PC-3 (cell line): ENCODE data around the gene NAPSA. TPM values are rescaled to one million over a fixed set of nuclear protein-coding genes. Genes with fewer than 3 reads are reported as not detected.

Experiments
- ATAC-seq: fragments of 200-7000 bp; cut with Tn5 transposase; 2 replicates; pipeline ENCODE4 v1.9.1; 2020; ENCODE audit warnings: mild to moderate bottlenecking, moderate library complexity
- BruUV-seq: library from RNA; stranded (reverse); fragments of 400-500 nt; replicated peaks from 2 replicates; lab custom pipeline; 2021; lab: Mats Ljungman, UMichigan
- CTCF ChIA-PET: fragments of 300-600 bp; sonication (Branson Sonifier 250); formaldehyde crosslinking; loops from one replicate; lab custom pipeline; 2022; ENCODE audit warnings: antibody characterized with exemption; lab: Charles Lee
- POLR2A ChIA-PET: fragments of 300-600 bp; sonication (Branson Sonifier 250); formaldehyde crosslinking; loops from one replicate; lab custom pipeline; 2022; ENCODE audit warnings: antibody characterized with exemption; ENCODE audit not compliant: unreplicated experiment; lab: Charles Lee
- DNase-seq: peaks from one replicate; pipeline ENCODE4 v3.0.0-alpha.2; 2015
- H2AFZ ChIP-seq: fragments of 300-600 bp; sonication (generic); 2 replicates; pipeline ENCODE4 v1.6.0; 2016; ENCODE audit warnings: antibody characterized with exemption, low read length
- H3F3A ChIP-seq: fragments of 300-600 bp; sonication (generic); one replicate; pipeline ENCODE4 v1.6.0; 2017; ENCODE audit warnings: antibody characterized with exemption, low read length, control low read depth, mild to moderate bottlenecking; ENCODE audit not compliant: unreplicated experiment
- H3K27ac ChIP-seq: fragments of 300-600 bp; sonication (generic); 2 replicates; pipeline ENCODE4 v1.5.1; 2016; ENCODE audit warnings: mild to moderate bottlenecking, low read length
- H3K27me3 ChIP-seq: fragments of 300-600 bp; sonication (generic); 2 replicates; pipeline ENCODE4 v1.6.1; 2016; ENCODE audit warnings: low read length, mixed read lengths
- H3K36me3 ChIP-seq: fragments of 300-600 bp; sonication (generic); 2 replicates; pipeline ENCODE4 v1.6.1; 2016; ENCODE audit warnings: low read depth, mixed run types, low read length, mixed read lengths
- H3K4me1 ChIP-seq: fragments of 300-600 bp; sonication (generic); 2 replicates; pipeline ENCODE4 v1.5.1; 2016; ENCODE audit warnings: low read length; ENCODE audit not compliant: insufficient read depth
- H3K4me2 ChIP-seq: fragments of 300-600 bp; sonication (generic); 2 replicates; pipeline ENCODE4 v1.6.0; 2016; ENCODE audit warnings: low read length
- H3K4me3 ChIP-seq: fragments of 300-600 bp; sonication (generic); 2 replicates; pipeline ENCODE4 v1.5.1; 2016; ENCODE audit warnings: mild to moderate bottlenecking, low read length, mixed read lengths
- H3K79me2 ChIP-seq: fragments of 300-600 bp; sonication (generic); 2 replicates; pipeline ENCODE4 v1.6.1; 2017; ENCODE audit warnings: low read length, mixed read lengths
- H3K9ac ChIP-seq: fragments of 300-600 bp; sonication (generic); 2 replicates; pipeline ENCODE4 v1.6.0; 2016; ENCODE audit warnings: mild to moderate bottlenecking, low read length
- H3K9me2 ChIP-seq: fragments of 300-600 bp; sonication (generic); replicated peaks from 2 replicates; pipeline ENCODE4 v1.6.1; 2016; ENCODE audit warnings: mixed run types, low read length, mixed read lengths
- H3K9me3 ChIP-seq: fragments of 300-600 bp; sonication (generic); 2 replicates; pipeline ENCODE4 v1.6.1; 2016; ENCODE audit warnings: low read length, mixed read lengths
- H4K20me1 ChIP-seq: fragments of 300-600 bp; sonication (generic); 2 replicates; pipeline ENCODE4 v1.6.1; 2016; ENCODE audit warnings: low read length, mixed read lengths
- CTCF ChIP-seq: fragments of 300-600 bp; sonication (generic); conservative IDR thresholded peaks from 2 replicates; pipeline ENCODE4 v1.5.1; 2017; ENCODE audit warnings: antibody characterized with exemption, low read depth, mild to moderate bottlenecking, low read length
- EZH2 ChIP-seq: fragments of 300-600 bp; sonication (generic); IDR thresholded peaks from one replicate; pipeline ENCODE4 v1.6.1; 2017; ENCODE audit warnings: antibody characterized with exemption, mild to moderate bottlenecking, low read length; ENCODE audit not compliant: unreplicated experiment
- EZH2phosphoT487 ChIP-seq: fragments of 300-600 bp; sonication (generic); IDR thresholded peaks from 2 replicates; pipeline ENCODE4 v1.6.1; 2018; ENCODE audit warnings: mild to moderate bottlenecking, antibody characterized with exemption, low read length, borderline replicate concordance
- intact Hi-C: fragments of 100-400 bp; cut with micrococcal nuclease; formaldehyde crosslinking; loops from 2 replicates; pipeline ENCODE4 v1.9.0; 2023
- total RNA-seq: library from RNA; depleted of rRNA; stranded (reverse); fragments of >200 nt; gene quantifications from 2 replicates; pipeline ENCODE4 v1.2.3, GENCODE V29; 2014

The NAPSA gene
- total RNA-seq, 1 experiment from 2014 or later: 3.0 TPM

GRCh38 chr19:50402544-50403301 is 37.3 kb upstream of the NAPSA start:
- peaks cover 29% of the 10 kb centered on the region for H3K36me3 ChIP-seq
- ATAC-seq (no peak), DNase-seq (no peak)
- no peaks in the 10 kb centered on the region for H3K79me2 ChIP-seq
- no TSS peak for BruUV-seq
- no peaks in the 10 kb centered on the region for H4K20me1 ChIP-seq
- H2AFZ ChIP-seq: no peak overlapping the region
- no peaks in the 10 kb centered on the region for H3K4me1 ChIP-seq
- H3K9me2 ChIP-seq: no peaks in the 10 kb centered on the region
- H3K27ac ChIP-seq: no peak overlapping the region
- ChIA-PET POLR2A (no interaction called here), CTCF (no interaction called here)
- H3K9ac ChIP-seq: no peak overlapping the region
- H3F3A ChIP-seq: no peaks in the 10 kb centered on the region
- intact Hi-C loops: no loop called here
- no peaks in the 10 kb centered on the region for H3K9me3 ChIP-seq
- H3K27me3 ChIP-seq: no peaks in the 10 kb centered on the region
- H3K4me2 ChIP-seq: no peak overlapping the region
- TF ChIP-seq EZH2: no peak
- no peak for TF ChIP-seq EZH2phosphoT487
- no peak for TF ChIP-seq CTCF
- no peak overlapping the region for H3K4me3 ChIP-seq

DNA sequence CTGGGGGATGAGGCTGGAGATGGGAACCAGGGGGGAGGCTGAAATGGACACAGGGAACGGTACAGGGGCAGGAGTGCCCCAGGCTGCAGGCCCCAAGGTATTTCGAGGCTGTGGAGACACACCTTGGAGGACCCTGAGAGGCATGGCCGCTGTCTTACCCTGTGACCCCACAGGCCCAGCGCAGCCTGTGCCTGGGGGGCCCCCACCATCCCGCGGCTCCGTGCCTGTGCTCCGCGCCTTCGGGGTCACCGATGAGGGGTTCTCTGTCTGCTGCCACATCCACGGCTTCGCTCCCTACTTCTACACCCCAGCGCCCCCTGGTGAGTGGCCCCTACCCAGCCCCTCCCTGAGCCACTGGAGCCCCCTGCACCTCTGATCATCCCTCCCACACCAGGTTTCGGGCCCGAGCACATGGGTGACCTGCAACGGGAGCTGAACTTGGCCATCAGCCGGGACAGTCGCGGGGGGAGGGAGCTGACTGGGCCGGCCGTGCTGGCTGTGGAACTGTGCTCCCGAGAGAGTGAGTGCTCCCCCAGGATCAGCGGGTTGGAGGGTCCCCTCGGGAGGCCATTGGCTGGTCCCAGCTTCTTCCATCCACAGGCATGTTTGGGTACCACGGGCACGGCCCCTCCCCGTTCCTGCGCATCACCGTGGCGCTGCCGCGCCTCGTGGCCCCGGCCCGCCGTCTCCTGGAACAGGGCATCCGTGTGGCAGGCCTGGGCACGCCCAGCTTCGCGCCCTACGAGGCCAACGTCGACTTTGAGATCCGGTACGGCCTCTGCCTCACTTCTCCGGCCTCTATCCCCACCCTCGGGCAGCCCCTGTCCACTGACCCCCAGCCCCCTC is 36.4 kb upstream of the NAPSA start:
- H3K9me2 ChIP-seq: no peaks in the 10 kb centered on the region
- ATAC-seq (no peak), DNase-seq (no peak)
- H2AFZ ChIP-seq: no peak overlapping the region
- no peaks in the 10 kb centered on the region for H3K9me3 ChIP-seq
- H3K79me2 ChIP-seq: no peaks in the 10 kb centered on the region
- no peaks in the 10 kb centered on the region for H3K27me3 ChIP-seq
- H3K4me3 ChIP-seq: no peak overlapping the region
- no peaks in the 10 kb centered on the region for H3K4me1 ChIP-seq
- CTCF ChIA-PET: no interaction called here
- no peak for TF ChIP-seq EZH2phosphoT487
- peak; percentile 37; the same call in 1 of the 2 replicates for TF ChIP-seq CTCF
- TF ChIP-seq EZH2: no peak
- intact Hi-C loops: no loop called here
- POLR2A ChIA-PET: no interaction called here
- peaks cover 26% of the 10 kb centered on the region for H3K36me3 ChIP-seq
- H3K27ac ChIP-seq: no peak overlapping the region
- no TSS peak for BruUV-seq
- no peak overlapping the region for H3K4me2 ChIP-seq
- H4K20me1 ChIP-seq: no peaks in the 10 kb centered on the region
- no peaks in the 10 kb centered on the region for H3F3A ChIP-seq
- H3K9ac ChIP-seq: no peak overlapping the region

DNA sequence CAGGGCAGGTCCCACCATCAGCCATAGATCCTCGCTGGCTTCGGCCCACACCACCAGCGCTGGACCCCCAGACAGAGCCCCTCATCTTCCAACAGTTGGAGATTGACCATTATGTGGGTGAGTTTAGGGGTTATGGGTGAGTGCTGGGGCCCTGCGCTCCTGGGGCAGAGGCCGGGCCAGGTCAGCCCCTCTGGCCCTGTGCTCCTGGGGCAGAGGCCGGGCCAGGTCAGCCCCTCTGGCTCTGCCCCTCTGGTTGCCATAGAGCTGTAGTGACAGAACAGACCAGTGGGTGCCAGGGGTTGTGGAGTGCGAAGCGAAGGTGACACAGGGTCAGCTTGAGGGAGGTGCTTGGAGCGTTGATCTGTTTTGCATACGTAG is 33.9 kb upstream of the NAPSA start:
- ATAC-seq: no peak
- no peaks in the 10 kb centered on the region for H3K9me2 ChIP-seq
- no peak overlapping the region for H3K4me3 ChIP-seq
- H3K9ac ChIP-seq: no peak overlapping the region
- no TSS peak for BruUV-seq
- H3K79me2 ChIP-seq: 0 out of 2 replicates have a peak, but pooled peaks cover 3% of the 10 kb centered on the region
- H4K20me1 ChIP-seq: no peaks in the 10 kb centered on the region
- H3K27me3 ChIP-seq: no peaks in the 10 kb centered on the region
- ChIA-PET CTCF (no interaction called here), POLR2A (no interaction called here)
- no peak for TF ChIP-seq EZH2
- no peak for TF ChIP-seq EZH2phosphoT487
- TF ChIP-seq CTCF: no peak
- peaks cover 15% of the 10 kb centered on the region for H3K36me3 ChIP-seq
- H3K9me3 ChIP-seq: no peaks in the 10 kb centered on the region
- no peaks in the 10 kb centered on the region for H3F3A ChIP-seq
- intact Hi-C loops: no loop called here
- H3K27ac ChIP-seq: no peak overlapping the region
- H3K4me1 ChIP-seq: no peaks in the 10 kb centered on the region
- no peak overlapping the region for H3K4me2 ChIP-seq
- no peak for DNase-seq
- H2AFZ ChIP-seq: no peak overlapping the region
